ENCODE data around the gene SRC. TPM values are rescaled to one million over a fixed set of nuclear protein-coding genes. Genes with fewer than 3 reads are reported as not detected.
"Not testable (repeated sequence)": the region's sequence is repeated elsewhere in the genome, so short reads cannot be mapped to it uniquely, and the experiment has no call there.

SRC gene
- polyA plus RNA-seq, 1 donor, result 165 TPM

DNA sequence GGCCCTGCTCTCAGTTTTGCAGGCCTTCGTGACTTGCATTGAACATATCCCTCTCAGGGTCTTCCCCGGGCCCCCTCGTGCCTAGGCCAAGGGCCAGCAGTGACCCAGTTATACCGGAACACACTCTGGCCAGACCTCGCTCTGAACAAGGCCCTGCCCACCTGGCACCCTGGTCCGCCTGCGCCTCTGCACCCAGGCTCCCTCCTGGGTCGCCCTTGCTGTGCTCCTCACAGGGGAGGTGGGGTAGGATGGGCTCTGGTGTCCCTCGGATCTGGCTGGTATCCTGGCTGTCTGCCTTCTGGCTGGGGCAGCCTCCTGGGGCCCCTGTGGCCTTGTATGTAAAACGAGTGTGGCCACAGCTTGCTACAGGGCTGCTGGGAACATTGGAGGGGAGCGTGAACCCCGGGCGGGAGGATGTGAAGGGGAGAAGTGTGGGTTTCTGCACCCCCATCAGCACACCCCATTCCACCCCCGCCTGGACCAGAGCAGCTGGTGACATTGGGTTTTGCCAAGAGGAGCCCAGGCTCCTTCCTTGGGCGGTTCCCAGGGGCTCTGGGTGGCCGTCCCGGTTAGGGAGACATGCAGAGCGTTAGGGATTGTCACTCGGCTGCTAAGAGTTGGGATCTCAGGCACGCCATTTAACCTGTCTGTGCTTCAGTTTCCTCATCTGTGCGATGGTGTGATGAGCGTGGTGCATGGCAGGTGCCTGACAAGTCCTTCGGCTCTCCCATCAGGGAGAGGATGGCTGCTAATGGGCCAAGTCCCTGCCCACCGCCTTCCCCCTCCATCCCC, 17.5 kb downstream of the SRC start:
- Histone ChIP-seq H3K27ac (ENCODE audit: low read length) (no peak overlapping the region), H3K4me1 (ENCODE audit: control insufficient read depth, insufficient read depth, low read length) (peaks cover 15% of the 10 kb centered on the region), H3K4me3 (ENCODE audit: low read length) (no peak overlapping the region), H3K9me3 (ENCODE audit: control insufficient read depth, low read depth, low read length) (no peaks in the 10 kb centered on the region), H3K36me3 (ENCODE audit: control insufficient read depth, insufficient read depth, low read length) (peaks cover 63% of the 10 kb centered on the region), H3K27me3 (ENCODE audit: control insufficient read depth, insufficient read depth, low read length) (no peaks in the 10 kb centered on the region)
- DNase-seq, result no peak
- no CpG with 5 or more reads among the region's 24 CpGs for WGBS (ENCODE audit: insufficient coverage, low lambda C conversion rate)

- Histone ChIP-seq H3K9me3 (ENCODE audit: control insufficient read depth, low read depth, low read length) (no peaks in the 10 kb centered on the region), H3K4me3 (ENCODE audit: low read length) (no peak overlapping the region), H3K27me3 (ENCODE audit: control insufficient read depth, insufficient read depth, low read length) (no peaks in the 10 kb centered on the region), H3K4me1 (ENCODE audit: control insufficient read depth, insufficient read depth, low read length) (peaks cover 6% of the 10 kb centered on the region), H3K27ac (ENCODE audit: low read length) (no peak overlapping the region), H3K36me3 (ENCODE audit: control insufficient read depth, insufficient read depth, low read length) (peaks cover 56% of the 10 kb centered on the region)
- DNase-seq, result no peak
- no CpG with 5 or more reads among the region's 21 CpGs for WGBS (ENCODE audit: insufficient coverage, low lambda C conversion rate)
These were observed 18.3 kb downstream of the SRC start for GRCh38 chr20:37364013-37364926.

DNA sequence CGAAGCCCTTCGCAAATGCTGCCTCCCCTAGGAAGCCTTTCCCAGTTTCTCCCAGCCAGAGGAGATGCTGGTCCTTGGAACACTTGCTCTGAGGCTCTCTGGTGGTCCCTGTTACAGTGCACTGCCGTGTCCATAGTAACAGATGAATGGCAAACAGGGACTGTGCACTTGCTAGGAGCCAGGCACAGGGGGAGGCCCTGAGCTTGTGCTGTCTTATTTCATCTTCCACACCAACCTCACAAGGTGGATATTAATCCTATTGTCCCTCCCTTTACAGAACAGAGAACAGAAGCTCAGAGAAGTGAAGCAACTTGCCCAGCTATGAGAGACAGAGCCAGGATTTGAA, 19.0 kb downstream of the SRC start:
- Histone ChIP-seq H3K4me3 (ENCODE audit: low read length) (no peak overlapping the region), H3K27ac (ENCODE audit: low read length) (no peak overlapping the region), H3K36me3 (ENCODE audit: control insufficient read depth, insufficient read depth, low read length) (peaks cover 54% of the 10 kb centered on the region), H3K27me3 (ENCODE audit: control insufficient read depth, insufficient read depth, low read length) (no peaks in the 10 kb centered on the region), H3K4me1 (ENCODE audit: control insufficient read depth, insufficient read depth, low read length) (peaks cover under 1% of the 10 kb centered on the region), H3K9me3 (ENCODE audit: control insufficient read depth, low read depth, low read length) (no peaks in the 10 kb centered on the region)
- DNase-seq, result no peak
- no CpG with 5 or more reads among the region's 3 CpGs for WGBS (ENCODE audit: insufficient coverage, low lambda C conversion rate)

GRCh38 chr20:37365760-37366638, 20.1 kb downstream of the SRC start:
- no peaks in the 10 kb centered on the region for H3K9me3 ChIP-seq (ENCODE audit: control insufficient read depth, low read depth, low read length)
- no peak overlapping the region for H3K4me3 ChIP-seq (ENCODE audit: low read length)
- peaks cover 54% of the 10 kb centered on the region for H3K36me3 ChIP-seq (ENCODE audit: control insufficient read depth, insufficient read depth, low read length)
- no peaks in the 10 kb centered on the region for H3K4me1 ChIP-seq (ENCODE audit: control insufficient read depth, insufficient read depth, low read length)
- no peaks in the 10 kb centered on the region for H3K27me3 ChIP-seq (ENCODE audit: control insufficient read depth, insufficient read depth, low read length)
- peak overlapping the region; percentile 13 for H3K27ac ChIP-seq (ENCODE audit: low read length)
- no peak for DNase-seq
- WGBS (ENCODE audit: insufficient coverage, low lambda C conversion rate), result 83% methylated on average over 1 of the region's 6 CpGs

- Histone ChIP-seq H3K36me3 (ENCODE audit: control insufficient read depth, insufficient read depth, low read length) (peaks cover 52% of the 10 kb centered on the region), H3K4me3 (ENCODE audit: low read length) (no peak overlapping the region), H3K27ac (ENCODE audit: low read length) (no peak overlapping the region)
These were observed 20.8 kb downstream of the SRC start for GRCh38 chr20:37366743-37367142.

DNA sequence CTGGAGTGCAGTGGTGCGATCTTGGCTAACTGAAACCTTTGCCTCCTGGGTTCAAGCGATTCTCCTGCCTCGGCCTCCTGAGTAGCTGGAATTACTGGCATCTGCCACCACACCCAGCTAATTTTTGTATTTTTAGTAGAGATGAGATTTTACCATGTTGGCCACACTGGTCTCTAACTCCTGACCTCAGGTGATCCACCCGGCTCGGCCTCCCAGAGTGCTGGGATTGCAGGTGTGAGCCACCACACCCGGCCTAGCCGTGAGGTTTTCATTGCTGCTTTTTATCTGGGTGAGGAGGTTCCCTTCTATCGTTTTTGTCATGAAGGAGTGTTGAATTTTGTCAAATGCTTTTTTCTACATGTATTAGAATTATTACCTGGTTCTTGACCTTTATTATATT, 23.9 kb downstream of the SRC start:
- no peak overlapping the region for H3K4me3 ChIP-seq (ENCODE audit: low read length)
- peaks cover 33% of the 10 kb centered on the region for H3K36me3 ChIP-seq (ENCODE audit: control insufficient read depth, insufficient read depth, low read length)
- WGBS (ENCODE audit: insufficient coverage, low lambda C conversion rate), result 100% methylated on average over 1 of the region's 8 CpGs
- DNase-seq, result no peak
- H3K9me3 ChIP-seq (ENCODE audit: control insufficient read depth, low read depth, low read length), result no peaks in the 10 kb centered on the region
- H3K27me3 ChIP-seq (ENCODE audit: control insufficient read depth, insufficient read depth, low read length), result no peaks in the 10 kb centered on the region
- no peaks in the 10 kb centered on the region for H3K4me1 ChIP-seq (ENCODE audit: control insufficient read depth, insufficient read depth, low read length)
- no peak overlapping the region for H3K27ac ChIP-seq (ENCODE audit: low read length)

More at GRCh38 chr20:37366743-37367142, 20.8 kb downstream of the SRC start:
- Histone ChIP-seq H3K9me3 (ENCODE audit: control insufficient read depth, low read depth, low read length) (no peaks in the 10 kb centered on the region), H3K27me3 (ENCODE audit: control insufficient read depth, insufficient read depth, low read length) (no peaks in the 10 kb centered on the region), H3K4me1 (ENCODE audit: control insufficient read depth, insufficient read depth, low read length) (no peaks in the 10 kb centered on the region)
- WGBS (ENCODE audit: insufficient coverage, low lambda C conversion rate), result 100% methylated on average over 1 of the region's 2 CpGs
- DNase-seq, result no peak

DNA sequence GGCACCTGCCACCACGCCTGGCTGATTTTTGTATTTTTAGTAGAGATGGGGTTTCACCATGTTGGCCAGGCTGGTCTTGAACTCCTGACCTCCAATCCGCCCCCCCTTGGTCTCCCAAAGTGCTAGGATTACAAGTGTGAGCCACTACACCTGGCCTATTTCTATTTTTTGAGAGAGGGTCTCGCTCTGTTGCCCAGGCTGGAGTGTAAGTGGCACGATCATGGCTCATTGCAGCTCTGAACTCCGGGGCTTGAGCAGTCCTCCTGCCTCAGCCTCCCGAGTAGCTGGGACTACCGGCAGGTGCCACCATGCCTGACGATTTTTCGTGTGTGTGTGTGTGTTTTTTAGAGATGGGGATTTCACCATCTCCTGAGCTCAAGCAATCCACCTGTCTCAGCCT, 25.9 kb downstream of the SRC start:
- no CpG with 5 or more reads among the region's 9 CpGs for WGBS (ENCODE audit: insufficient coverage, low lambda C conversion rate)
- H3K4me1 ChIP-seq (ENCODE audit: control insufficient read depth, insufficient read depth, low read length); H3K27ac ChIP-seq (ENCODE audit: low read length); H3K4me3 ChIP-seq (ENCODE audit: low read length); H3K27me3 ChIP-seq (ENCODE audit: control insufficient read depth, insufficient read depth, low read length); H3K9me3 ChIP-seq (ENCODE audit: control insufficient read depth, low read depth, low read length); DNase-seq: not testable (repeated sequence)
- peaks cover 32% of the 10 kb centered on the region for H3K36me3 ChIP-seq (ENCODE audit: control insufficient read depth, insufficient read depth, low read length)

DNA sequence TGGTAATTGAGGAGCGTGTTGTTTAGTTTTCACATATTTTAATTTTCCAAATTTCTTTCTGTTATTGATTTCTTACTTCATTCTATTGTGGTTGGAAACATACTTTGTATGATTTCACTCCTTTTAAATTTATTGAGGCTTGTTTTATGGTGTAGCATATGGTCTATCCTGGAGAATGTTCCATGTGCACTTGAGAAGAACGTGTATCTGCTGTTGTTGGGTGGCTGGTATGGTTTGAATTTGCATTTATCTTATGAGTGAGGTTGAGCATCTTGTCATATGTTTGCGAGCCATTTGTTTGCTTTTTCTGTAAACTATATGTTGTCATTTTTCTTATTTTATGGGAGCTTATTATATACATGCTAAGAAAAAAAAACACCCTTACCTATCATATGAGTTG, 26.5 kb downstream of the SRC start:
- no peak overlapping the region for H3K4me3 ChIP-seq (ENCODE audit: low read length)
- no peak overlapping the region for H3K27ac ChIP-seq (ENCODE audit: low read length)
- peaks cover 35% of the 10 kb centered on the region for H3K36me3 ChIP-seq (ENCODE audit: control insufficient read depth, insufficient read depth, low read length)
- no peaks in the 10 kb centered on the region for H3K9me3 ChIP-seq (ENCODE audit: control insufficient read depth, low read depth, low read length)
- 67% methylated on average over 1 of the region's 3 CpGs for WGBS (ENCODE audit: insufficient coverage, low lambda C conversion rate)
- no peaks in the 10 kb centered on the region for H3K27me3 ChIP-seq (ENCODE audit: control insufficient read depth, insufficient read depth, low read length)
- no peak for DNase-seq
- no peaks in the 10 kb centered on the region for H3K4me1 ChIP-seq (ENCODE audit: control insufficient read depth, insufficient read depth, low read length)

- no peak overlapping the region for H3K27ac ChIP-seq (ENCODE audit: low read length)
- no peaks in the 10 kb centered on the region for H3K27me3 ChIP-seq (ENCODE audit: control insufficient read depth, insufficient read depth, low read length)
- no peak for DNase-seq
- WGBS (ENCODE audit: insufficient coverage, low lambda C conversion rate), result 100% methylated on average over 6 of the region's 10 CpGs
- H3K36me3 ChIP-seq (ENCODE audit: control insufficient read depth, insufficient read depth, low read length), result peaks cover 31% of the 10 kb centered on the region
- no peaks in the 10 kb centered on the region for H3K9me3 ChIP-seq (ENCODE audit: control insufficient read depth, low read depth, low read length)
- H3K4me1 ChIP-seq (ENCODE audit: control insufficient read depth, insufficient read depth, low read length), result peaks cover 2% of the 10 kb centered on the region
- H3K4me3 ChIP-seq (ENCODE audit: low read length), result no peak overlapping the region
These were observed 27.2 kb downstream of the SRC start for GRCh38 chr20:37373020-37373598.

- no peaks in the 10 kb centered on the region for H3K9me3 ChIP-seq (ENCODE audit: control insufficient read depth, low read depth, low read length)
- H3K27ac ChIP-seq (ENCODE audit: low read length), result no peak overlapping the region
- 100% methylated on average over 2 of the region's 4 CpGs for WGBS (ENCODE audit: insufficient coverage, low lambda C conversion rate)
- no peak for DNase-seq
- H3K4me3 ChIP-seq (ENCODE audit: low read length), result no peak overlapping the region
- H3K36me3 ChIP-seq (ENCODE audit: control insufficient read depth, insufficient read depth, low read length), result peaks cover 32% of the 10 kb centered on the region
- H3K4me1 ChIP-seq (ENCODE audit: control insufficient read depth, insufficient read depth, low read length), result peaks cover 20% of the 10 kb centered on the region
- H3K27me3 ChIP-seq (ENCODE audit: control insufficient read depth, insufficient read depth, low read length), result no peaks in the 10 kb centered on the region
These were observed 29.3 kb downstream of the SRC start for GRCh38 chr20:37375227-37375626.

Data from large intestine (tissue), 3 donors.